ENCODE results near the gene PACRG. TPM values are rescaled to one million over a fixed set of nuclear protein-coding genes. Genes with fewer than 3 reads are reported as not detected.
A peak's percentile ranks its signal among the peaks of the same experiment; 100 is the strongest.

PACRG gene
- polyA plus RNA-seq, 3 donors: 14.2 to 16.6 (median 16.4) TPM

DNA sequence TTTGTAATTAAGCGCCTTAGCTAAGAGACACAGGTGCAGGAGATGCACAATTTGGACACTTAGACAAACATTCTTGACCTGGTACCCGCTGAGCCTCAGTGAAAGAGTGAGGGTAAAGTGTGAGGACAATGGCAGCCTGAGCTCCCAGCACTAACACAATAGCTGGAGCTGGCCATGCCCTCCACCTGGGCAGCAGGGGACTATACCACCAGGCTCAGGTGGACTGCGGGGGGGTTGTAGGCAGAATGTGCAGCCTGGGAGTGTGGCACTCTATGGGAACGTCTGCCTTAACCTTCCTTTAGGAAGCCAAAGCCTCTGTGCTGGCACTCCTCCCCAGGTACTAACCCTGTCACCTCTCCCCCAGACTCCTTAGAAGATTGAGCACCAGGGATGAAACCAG, 23.8 kb upstream of the PACRG start:
- no peak for DNase-seq (ENCODE audit: extremely low read depth in 1 of 11, low read depth in 9 of 11, low spot score in 4 of 11)

DNA sequence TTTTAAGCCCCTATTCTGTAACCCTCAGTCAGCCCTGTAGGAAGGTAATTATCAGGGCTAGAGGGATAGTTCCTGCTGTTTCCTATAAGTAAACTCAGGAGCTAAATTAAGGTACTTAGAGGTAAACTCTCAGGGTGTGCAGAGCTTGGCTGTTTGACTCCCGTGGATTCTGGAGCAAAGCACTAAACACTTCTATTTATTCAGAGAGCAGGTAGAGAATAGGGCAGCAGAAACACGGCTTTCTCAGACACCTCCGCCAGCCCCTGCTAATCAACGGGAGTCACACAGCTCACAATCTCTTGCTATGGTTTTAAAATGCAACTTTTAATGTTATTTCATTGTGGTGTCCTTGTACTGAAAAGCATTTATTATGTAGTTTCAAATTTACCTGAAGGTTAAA, 22.0 kb upstream of the PACRG start:
- DNase-seq (ENCODE audit: extremely low read depth in 1 of 11, low read depth in 9 of 11, low spot score in 4 of 11): no peak

DNA sequence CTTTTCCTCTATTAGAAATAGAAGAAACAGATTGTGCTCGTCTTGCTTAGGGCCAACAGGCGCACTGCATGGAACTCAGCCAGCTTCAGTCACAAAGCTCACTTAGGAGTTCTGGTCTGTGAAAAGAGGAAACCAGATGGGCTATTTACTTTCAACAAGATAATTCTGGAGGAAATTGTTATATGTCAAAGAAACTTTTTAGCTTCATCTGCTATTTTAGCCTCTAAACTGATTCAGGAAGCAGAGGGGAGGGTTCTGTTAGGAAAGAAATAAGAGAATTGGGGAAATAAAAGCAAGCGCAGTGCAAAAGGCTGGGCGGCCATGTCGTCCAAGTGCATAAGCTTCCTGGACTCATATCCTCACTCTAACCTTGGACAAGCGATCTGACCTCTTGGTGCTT, 21.5 kb upstream of the PACRG start:
- peak in 9 of 11 donors; percentile 31 to 71 (median 46) for DNase-seq (ENCODE audit: extremely low read depth in 1 of 11, low read depth in 9 of 11, low spot score in 4 of 11)

DNA sequence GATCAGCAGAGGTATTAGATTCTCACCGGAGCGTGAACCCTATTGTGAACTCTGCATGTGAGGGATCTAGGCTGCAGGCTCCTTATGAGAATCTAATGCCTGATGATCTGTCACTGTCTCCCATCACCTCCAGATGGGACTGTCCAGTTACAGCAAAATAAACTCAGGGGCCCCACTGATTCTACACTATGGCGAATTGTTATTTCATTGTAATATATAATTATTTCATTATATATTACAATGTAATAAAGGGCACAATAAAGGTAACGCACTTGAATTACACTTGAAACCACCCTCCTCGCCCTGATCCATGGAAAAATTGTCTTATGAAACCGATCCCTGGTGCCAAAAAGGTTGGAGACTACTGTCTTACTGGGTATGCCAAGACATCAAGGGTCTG, 18.8 kb upstream of the PACRG start:
- DNase-seq (ENCODE audit: extremely low read depth in 1 of 11, low read depth in 9 of 11, low spot score in 4 of 11): no peak

DNA sequence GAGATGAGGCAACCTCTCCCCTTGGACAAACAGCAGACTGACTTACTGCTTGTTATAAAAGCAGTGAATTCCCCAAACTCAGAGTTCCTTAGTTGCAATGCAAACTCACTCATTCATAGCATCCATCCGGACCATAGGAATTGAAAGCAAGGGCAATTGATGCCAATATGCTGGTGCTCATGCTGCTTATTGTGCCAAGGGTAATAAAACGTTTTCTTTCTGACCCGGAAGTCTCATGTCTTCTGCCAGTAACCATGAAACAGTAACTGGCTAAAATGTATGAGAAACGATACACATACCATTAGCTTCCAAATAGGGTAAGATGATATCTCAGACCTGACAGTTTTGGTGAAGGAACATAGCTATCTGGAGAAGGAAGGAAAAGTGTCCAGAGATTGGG, 18.3 kb upstream of the PACRG start:
- no peak for DNase-seq (ENCODE audit: extremely low read depth in 1 of 11, low read depth in 9 of 11, low spot score in 4 of 11)

DNA sequence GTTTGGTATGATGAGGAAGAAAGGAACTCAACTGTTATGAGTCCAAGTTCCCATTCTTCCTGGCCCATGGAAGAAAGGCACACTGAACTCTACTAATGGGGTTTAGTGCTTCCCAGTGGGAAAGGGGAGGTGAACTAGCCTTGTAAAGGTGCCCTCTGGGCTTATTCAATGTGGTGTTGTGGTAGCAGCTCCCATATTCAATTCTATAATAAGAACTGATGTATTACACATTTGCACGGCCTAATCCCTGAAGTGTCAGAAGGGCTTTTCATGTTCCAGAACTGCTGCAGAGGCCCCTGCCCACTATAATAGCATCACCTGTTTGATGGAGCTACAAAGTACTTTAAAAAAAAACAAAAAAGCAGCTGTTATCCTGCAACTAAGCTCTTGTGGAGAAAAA, 17.4 kb upstream of the PACRG start:
- DNase-seq (ENCODE audit: extremely low read depth in 1 of 11, low read depth in 9 of 11, low spot score in 4 of 11): no peak

DNA sequence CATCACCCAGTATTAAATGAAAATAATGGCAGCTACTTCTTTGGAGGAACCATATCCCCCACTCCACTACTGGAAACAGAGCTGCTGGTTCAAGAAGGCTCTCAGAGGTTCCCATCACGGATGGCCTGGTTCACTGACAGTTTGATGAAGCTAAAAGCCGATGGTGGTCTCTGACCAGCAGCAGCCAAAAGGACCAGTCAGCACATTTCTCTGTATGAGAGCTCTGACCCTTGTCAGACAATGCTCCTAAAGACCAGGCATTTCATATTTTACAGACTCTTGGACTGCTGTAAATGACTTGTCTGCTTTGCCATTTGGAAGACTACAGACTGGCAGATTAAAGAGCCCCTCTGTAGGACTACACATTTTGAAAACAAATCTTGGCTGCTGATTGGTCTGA, 16.8 kb upstream of the PACRG start:
- no peak for DNase-seq (ENCODE audit: extremely low read depth in 1 of 11, low read depth in 9 of 11, low spot score in 4 of 11)

DNA sequence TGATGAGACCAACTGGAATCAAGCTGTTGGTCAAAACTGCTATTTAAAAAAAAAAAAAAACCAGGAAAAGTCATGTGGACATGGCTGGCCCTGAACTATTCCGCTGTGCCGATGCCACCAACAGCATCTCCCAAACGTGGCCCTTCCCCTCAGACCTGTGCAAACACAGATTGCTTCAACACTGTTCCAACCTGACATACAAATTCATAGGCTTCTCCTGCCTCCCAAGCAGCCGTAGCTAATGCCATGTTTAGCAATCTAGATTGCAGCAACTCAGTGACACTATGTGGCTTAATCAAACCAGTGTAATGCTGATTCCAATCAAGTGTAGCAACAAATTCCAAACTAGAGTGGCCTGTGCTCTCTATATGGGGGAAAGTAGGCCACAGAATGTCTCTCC, 16.4 kb upstream of the PACRG start:
- no peak for DNase-seq (ENCODE audit: extremely low read depth in 1 of 11, low read depth in 9 of 11, low spot score in 4 of 11)

DNA sequence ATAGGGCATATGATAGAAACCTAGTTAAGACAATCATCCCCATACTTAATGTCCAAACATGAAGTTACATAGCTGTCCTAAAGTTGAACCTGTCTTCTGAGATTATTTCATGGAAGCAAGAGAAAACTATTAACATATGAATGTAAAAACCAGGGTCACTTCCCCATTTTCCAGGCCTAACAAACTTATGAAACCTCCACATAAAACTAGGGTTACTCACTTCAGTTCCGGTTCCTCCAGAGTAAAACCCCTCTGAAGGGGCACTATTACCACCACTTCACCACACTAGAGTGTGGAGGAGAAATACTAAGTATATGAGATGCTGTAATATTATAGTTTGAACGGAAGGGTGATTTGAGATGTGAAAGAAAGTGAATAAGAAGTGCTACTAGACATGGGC, 15.1 kb upstream of the PACRG start:
- DNase-seq (ENCODE audit: extremely low read depth in 1 of 11, low read depth in 9 of 11, low spot score in 4 of 11): no peak

DNA sequence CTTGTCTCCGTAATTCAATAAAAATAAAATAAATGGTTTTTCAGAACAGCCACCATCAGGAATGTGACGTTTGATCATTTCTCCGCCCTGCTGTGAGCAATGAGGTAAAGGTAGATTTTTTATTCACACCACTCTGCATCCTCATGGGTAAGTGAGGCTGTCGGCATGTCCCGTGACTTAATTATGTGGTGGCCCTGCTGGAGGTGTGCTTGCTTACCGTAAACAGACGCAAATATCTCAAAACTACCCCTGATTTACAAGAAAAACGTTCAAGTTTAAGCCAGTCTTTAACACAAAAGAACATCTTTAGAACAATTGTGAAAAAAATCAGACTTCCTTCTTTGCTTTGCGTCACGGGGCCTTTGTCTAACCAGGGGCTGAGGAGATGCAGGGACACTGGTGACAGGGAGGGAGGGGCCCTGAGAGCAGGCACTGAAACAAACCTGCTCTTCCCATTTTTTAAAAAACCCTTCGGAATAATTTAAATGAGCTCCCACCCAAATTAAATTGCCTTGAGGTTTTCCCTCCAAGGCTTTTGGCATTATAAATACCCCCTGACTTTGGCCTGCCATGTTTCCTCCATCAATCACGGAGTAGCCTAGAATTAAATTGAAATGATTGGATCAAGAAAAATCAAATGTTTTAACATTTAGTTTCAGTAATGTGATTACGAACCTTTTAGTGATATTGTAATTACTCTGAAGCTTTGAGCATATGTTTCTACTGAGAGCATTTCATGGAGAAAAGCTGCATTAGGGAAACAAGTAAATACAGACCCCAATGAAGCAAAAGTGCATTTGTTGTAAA, 13.6 kb upstream of the PACRG start:
- no peak for DNase-seq (ENCODE audit: extremely low read depth in 1 of 11, low read depth in 9 of 11, low spot score in 4 of 11)

DNA sequence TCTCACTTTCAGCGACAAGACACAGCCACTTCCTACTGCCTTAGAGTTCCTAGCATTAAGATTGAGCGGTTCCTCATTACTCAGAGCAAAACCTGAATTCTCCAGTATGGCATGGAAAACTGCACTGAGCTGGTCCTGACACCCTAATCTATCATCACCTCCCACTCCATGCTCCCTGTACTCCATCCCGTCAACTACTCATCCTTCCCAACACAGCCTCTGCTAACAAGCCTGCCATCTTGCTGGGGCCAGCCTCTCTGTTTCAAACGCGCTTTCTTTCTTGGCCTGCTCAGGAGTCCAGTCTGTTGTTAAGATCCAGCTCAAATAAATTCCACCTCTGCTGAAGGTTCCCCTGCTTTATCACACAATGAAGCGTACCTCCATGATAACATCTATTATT, 12.2 kb upstream of the PACRG start:
- DNase-seq (ENCODE audit: extremely low read depth in 1 of 11, low read depth in 9 of 11, low spot score in 4 of 11): no peak

DNA sequence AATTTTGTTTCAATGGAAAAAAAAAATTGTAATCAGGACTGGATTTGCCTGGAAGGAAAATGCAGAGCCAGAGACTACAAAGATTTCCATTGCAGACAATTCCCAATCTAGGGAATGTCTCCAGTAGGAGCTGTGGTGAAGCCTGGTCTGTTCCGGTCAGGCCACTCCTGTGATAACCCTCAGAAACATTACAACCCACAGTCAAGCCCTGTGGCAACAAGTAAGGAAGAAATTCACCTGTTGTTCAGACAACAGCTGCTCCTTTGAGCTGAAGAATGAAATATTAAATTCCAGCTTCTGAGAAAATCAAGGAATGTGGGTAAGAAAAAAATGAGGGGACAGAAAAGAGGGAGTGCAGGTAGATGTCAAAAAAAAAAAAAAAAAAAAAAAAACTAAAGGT, 8.2 kb upstream of the PACRG start:
- no peak for DNase-seq (ENCODE audit: extremely low read depth in 1 of 11, low read depth in 9 of 11, low spot score in 4 of 11)

DNA sequence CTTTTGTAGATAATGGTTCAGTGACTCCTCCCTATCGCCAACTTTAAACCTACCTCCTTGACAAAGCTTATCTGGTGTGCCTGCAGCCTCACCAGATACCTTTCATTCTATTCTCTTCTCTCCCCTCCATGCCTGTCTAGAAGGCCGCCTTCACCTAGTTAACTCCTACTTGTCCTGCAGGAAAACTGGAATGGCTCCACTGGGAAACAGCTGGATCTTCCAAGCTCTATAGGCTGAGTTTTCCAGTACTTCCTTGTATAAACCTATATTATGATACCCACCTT, 6.4 kb upstream of the PACRG start:
- DNase-seq (ENCODE audit: extremely low read depth in 1 of 11, low read depth in 9 of 11, low spot score in 4 of 11): no peak

DNA sequence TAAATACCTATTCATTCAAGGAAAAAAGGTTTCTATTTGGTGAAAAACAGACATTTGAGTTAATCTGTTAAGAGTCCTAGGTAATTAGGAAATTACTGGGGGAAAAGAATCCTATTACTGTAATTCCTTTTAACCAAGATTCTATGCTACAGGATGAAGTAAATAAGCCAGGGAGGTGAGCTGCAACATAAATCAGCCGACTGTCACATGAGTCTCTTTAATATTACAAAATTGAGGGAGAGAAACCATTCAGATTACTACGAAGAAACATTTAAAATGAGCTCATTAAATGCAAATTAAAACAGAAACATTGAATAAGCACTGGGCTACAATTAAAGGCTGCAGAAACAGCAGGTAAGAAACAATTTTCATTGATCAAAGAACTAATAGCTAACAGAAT, 5.5 kb upstream of the PACRG start:
- DNase-seq (ENCODE audit: extremely low read depth in 1 of 11, low read depth in 9 of 11, low spot score in 4 of 11): no peak

DNA sequence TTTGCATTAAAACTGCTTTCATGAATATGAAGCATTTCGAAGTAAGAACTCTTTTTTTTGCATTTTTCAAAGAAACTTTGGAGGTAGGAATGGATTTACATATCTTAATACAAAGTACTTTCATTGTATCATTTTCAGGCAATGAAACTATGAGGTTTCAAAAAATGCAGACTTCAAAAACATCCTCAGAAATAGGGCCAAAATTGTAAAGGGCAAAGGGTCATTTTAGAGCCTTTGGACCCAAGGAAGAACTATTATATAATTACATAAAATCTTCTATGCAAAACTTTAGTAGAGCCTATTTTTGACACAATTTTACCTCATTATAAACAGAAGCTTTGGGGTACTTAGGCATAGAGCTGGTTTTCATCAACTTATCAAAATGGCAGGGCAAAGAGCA, 5.1 kb upstream of the PACRG start:
- DNase-seq (ENCODE audit: extremely low read depth in 1 of 11, low read depth in 9 of 11, low spot score in 4 of 11): no peak

DNA sequence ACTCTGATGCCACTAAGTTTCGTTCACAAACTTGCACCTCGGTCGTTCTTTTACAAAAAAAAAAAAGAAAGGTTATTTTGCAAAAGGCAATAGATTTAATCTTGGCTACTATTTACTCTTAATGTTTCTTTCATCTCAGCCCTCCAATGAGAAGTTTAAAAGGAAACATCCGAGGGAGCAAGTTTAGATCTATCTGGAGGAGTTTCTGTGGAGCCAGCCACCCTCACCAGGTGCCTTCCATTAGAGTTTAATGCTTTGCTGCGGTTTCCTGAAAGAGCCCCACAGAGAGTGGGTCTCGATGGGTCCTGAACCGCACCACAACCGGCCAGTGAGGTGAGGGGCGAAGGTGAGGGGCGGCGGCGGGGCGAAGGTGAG, 840 bp upstream of the PACRG start:
- peak in 4 of 11 donors; percentile 15 to 21 (median 18) for DNase-seq (ENCODE audit: extremely low read depth in 1 of 11, low read depth in 9 of 11, low spot score in 4 of 11)

DNA sequence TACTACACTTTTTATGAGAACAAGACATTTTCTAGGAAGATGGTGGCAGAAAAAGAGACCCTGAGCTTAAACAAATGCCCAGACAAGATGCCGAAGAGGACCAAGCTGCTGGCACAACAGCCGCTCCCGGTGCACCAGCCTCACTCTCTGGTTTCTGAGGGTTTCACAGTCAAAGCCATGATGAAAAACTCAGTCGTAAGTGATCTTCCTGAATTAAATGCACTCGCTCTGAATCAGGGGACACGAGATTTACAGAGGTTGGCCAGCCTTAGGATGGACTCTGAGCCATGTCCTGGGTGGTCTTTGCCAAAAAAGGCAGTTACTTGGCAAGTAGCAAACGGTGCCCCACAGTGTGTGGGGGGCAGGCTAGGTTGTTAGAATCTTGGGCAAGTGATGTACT, 423 bp downstream of the PACRG start:
- DNase-seq (ENCODE audit: extremely low read depth in 1 of 11, low read depth in 9 of 11, low spot score in 4 of 11): peak in 2 of 11 donors; percentile 18 to 27

DNA sequence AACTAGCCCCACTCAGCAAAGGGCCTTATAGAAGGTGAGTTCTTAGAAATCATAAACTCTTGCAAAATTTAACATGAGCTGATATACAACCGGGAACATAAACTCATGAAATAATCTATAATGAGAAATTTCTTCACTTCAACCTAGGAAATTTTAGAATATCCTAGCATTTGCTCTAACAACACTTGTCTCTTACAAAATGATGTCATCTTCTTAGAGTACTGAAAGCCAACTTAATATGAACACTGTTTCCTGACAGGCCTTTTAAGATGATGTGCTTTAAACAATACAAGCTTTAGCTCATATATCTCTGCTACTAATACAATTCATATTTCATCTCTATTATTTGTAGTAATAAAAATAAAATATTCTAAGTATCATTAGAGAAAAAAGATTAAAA, 932 bp downstream of the PACRG start:
- no peak for DNase-seq (ENCODE audit: extremely low read depth in 1 of 11, low read depth in 9 of 11, low spot score in 4 of 11)

DNA sequence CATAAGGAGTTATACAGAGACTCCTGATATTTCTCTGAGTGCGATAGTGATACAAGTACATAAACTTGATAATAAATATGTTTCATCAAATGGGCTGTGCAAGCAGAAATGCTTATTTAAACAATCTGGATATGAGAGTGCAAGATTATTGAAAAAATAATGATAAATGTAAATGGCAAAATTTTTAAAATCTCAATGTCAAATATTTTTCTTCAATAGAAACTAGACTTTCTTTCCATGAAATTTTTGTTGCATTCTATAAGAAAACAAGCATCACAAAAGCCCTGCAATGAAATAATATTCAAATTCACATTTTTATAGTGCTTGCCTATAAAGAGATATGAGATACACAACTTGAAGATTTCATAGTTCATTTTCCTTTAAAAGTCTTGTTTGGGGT, 2.7 kb downstream of the PACRG start:
- DNase-seq (ENCODE audit: extremely low read depth in 1 of 11, low read depth in 9 of 11, low spot score in 4 of 11): no peak

DNA sequence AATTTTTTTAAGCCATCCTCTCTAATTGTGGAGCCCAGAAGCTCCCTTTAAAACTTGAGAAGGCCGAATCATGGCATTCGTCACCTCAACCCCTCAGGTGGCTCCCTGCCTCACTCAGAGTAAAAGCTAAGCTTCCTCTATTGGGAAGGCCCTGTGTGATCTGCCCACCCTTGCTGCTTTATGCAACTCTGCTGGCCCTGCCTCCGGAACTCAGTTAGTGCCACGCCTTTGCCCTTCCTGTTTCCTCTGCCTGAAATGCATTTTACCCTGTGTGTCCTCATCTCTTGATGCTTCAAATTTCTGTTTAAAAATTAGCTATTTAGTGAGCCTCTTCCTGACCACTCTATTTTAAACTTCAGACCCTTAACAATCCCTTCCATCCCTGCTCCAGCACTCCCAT, 5.7 kb downstream of the PACRG start:
- no peak for DNase-seq (ENCODE audit: extremely low read depth in 1 of 11, low read depth in 9 of 11, low spot score in 4 of 11)

DNA sequence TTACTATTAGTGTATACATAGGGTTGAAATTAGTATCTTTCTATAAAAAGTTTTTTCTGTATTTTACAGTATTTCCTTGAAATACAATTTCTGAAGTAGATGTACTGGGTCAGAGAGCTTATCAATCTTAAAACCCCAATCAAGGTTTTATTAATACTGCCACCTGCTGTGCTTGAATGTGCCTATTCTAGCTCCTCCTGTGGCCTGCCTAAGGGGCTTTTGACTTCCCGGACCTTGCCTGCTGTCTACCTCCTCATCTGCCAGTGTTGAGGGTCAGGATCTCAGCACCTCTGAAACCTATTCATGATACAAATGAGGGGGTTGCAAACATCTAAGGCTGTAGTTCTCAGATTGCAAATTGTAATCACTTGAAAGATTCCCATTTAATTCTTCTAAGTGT, 9.2 kb downstream of the PACRG start:
- no peak for DNase-seq (ENCODE audit: extremely low read depth in 1 of 11, low read depth in 9 of 11, low spot score in 4 of 11)

DNA sequence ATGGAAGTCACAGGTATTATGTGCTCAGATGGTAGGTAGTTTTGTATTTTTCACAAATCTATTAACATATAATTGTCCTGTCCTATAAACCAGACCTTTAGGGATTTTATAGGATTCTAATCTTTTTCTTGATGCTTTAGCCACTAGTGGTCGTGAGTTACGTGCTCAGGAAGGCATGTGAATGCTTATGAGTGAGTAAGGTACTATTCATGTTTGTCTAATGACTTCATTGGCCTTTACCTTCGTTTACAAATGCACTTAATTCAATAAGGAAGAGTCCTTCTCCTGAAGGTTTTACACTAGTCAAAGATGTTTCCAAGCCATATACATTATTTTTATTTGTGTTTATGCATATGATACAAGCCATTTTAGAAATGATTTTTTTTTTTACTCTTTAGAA, 23.0 kb downstream of the PACRG start:
- no peak for DNase-seq (ENCODE audit: extremely low read depth in 1 of 11, low read depth in 9 of 11, low spot score in 4 of 11)

Measured in renal cortex interstitium (tissue), 11 donors.